SW 1271 (cell line): ENCODE data around the gene MAP1LC3B2.

Source experiments
- DNase-seq, 2 experiments: peaks; one replicate each; lab custom pipeline; 2025; lab: John Stamatoyannopoulos, UW

MAP1LC3B2 gene

GRCh38 chr12:116538076-116538591 is 21.0 kb upstream of the MAP1LC3B2 start:
- no peak for DNase-seq

GRCh38 chr12:116538682-116539305 is 20.4 kb upstream of the MAP1LC3B2 start:
- DNase-seq, result no peak

GRCh38 chr12:116539361-116539771 is 19.8 kb upstream of the MAP1LC3B2 start:
- DNase-seq, result no peak

- no peak for DNase-seq
Observed at GRCh38 chr12:116539905-116540482, 19.2 kb upstream of the MAP1LC3B2 start.

- DNase-seq, result no peak
Observed at GRCh38 chr12:116540622-116541152, 18.5 kb upstream of the MAP1LC3B2 start.

- DNase-seq, result no peak
Observed at GRCh38 chr12:116541547-116542344, 17.4 kb upstream of the MAP1LC3B2 start.

GRCh38 chr12:116542345-116542956 is 16.7 kb upstream of the MAP1LC3B2 start:
- DNase-seq, result no peak

- DNase-seq, result no peak
Observed at GRCh38 chr12:116544656-116545055, 14.5 kb upstream of the MAP1LC3B2 start.

GRCh38 chr12:116545144-116545543 is 14.0 kb upstream of the MAP1LC3B2 start:
- no peak for DNase-seq

GRCh38 chr12:116545936-116546335 is 13.2 kb upstream of the MAP1LC3B2 start:
- DNase-seq, result no peak

- no peak for DNase-seq
Observed at GRCh38 chr12:116547955-116548501, 11.2 kb upstream of the MAP1LC3B2 start.

GRCh38 chr12:116549993-116550392 is 9.2 kb upstream of the MAP1LC3B2 start:
- no peak for DNase-seq

- no peak for DNase-seq
Observed at GRCh38 chr12:116551151-116551550, 8.0 kb upstream of the MAP1LC3B2 start.

GRCh38 chr12:116551619-116551951 is 7.6 kb upstream of the MAP1LC3B2 start:
- DNase-seq, result no peak

GRCh38 chr12:116551952-116552772 is 7.0 kb upstream of the MAP1LC3B2 start:
- DNase-seq, result no peak

- DNase-seq, result no peak
Observed at GRCh38 chr12:116552773-116553373, 6.3 kb upstream of the MAP1LC3B2 start.

GRCh38 chr12:116556356-116556952 is 2.7 kb upstream of the MAP1LC3B2 start:
- DNase-seq, result no peak

- DNase-seq, result no peak
Observed at GRCh38 chr12:116556964-116557698, 2.0 kb upstream of the MAP1LC3B2 start.

GRCh38 chr12:116558280-116559161 is 660 bp upstream of the MAP1LC3B2 start:
- no peak for DNase-seq
